ENCODE measurements around the gene CCIN.
"Not testable (repeated sequence)": the region's sequence is repeated elsewhere in the genome, so short reads cannot be mapped to it uniquely, and the experiment has no call there.

CCIN gene

DNA sequence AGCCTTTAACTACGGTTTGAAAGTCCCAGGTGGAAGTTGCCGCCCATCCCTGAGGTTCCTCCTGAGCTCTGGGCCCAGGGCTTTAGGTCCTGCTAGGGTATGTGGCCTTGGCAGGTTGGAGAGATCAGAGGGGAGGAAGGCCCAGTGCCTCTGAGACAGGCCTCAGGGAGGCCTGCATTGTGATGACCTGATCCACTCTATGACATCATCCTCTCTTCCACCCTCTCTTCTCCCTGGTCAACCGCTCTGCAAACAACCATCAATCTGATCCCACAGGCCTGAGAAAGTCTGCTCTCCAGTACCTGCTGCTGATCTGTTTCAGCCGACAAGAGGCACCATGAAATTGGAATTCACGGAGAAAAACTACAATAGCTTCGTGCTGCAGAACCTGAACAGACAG, at the start of gene CCIN:
Gene CCIN (plus strand): TSS at position 223 of the 400 bp plus-strand sequence. CDS start 115 bp downstream, at position 338.
- DNase-seq, result no peak

DNA sequence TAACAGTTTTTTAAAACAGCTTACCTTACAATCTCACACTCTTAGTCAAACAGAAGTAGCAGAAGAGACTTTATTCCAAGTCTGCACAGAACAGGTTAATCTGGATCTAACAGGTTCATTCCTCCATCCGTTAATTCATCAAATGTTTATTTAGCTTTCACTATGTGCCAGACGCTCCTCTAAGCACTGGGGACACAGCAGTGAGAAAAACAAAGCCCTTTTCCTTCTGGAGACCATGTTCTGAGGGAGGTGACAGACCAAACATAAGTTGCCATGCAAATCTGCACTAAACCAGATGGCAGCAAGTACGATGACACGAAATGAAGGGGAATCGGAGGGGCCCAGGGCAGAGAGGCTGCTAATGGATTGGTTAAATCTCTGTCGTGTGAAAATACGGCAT, 49.7 kb upstream of the CCIN start:
- no peak for DNase-seq

DNA sequence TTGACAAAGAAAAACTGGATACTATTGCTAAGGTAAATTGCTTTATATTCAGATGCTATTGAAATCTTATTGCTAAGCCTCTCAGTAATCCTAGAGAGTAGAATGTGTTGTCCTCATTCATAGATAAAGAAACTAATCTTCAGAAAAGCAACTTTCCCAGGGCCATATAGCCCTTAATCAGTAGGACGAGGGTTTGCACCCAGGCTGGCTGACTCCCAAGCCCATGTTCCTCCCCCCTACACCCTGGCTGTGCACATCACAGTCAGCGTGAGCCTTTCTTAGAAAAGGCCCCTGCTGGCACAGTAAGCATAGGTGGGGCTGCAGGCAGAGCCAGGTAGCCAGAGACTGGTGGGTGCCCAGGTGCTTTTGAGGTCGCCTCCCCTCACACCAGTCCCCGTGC, 48.5 kb upstream of the CCIN start:
- DNase-seq, result no peak

DNA sequence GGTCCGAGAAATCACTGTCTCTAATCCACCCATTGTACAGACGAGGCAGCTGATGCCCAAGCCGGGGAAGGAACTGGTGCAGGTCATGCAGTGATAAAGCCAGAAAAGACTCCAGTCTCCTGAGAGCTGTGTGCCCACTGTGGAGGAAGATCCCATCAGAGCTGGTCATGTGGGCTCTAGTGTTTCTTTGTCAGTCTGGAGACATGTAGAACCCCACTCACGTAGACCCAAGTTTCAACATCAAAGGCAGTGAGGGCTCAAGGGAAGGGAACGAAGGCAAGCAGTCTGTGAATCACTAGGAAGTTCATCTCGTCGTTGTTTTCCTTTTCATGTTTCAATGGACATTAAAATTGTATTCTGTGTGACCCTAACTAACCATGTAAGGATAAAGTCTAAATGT, 47.2 kb upstream of the CCIN start:
- no peak for DNase-seq

DNA sequence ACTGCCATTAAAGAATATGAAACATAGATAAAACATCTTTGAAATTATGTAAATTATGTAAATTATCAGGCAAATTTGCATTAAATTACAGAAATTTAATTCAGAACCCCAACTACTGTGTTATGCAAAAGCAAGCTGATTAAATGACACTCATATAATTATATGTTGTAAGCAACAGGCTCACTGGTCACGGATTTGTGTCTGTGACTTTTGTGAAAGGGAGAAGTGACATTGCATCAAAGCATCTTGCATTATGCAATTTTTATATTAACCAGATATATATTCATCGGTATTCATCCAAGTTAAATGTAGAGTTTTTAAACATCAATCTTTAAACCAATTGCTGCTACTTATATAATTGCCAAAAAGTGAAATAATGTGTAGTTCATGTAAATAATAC, 45.7 kb upstream of the CCIN start:
- no peak for DNase-seq

DNA sequence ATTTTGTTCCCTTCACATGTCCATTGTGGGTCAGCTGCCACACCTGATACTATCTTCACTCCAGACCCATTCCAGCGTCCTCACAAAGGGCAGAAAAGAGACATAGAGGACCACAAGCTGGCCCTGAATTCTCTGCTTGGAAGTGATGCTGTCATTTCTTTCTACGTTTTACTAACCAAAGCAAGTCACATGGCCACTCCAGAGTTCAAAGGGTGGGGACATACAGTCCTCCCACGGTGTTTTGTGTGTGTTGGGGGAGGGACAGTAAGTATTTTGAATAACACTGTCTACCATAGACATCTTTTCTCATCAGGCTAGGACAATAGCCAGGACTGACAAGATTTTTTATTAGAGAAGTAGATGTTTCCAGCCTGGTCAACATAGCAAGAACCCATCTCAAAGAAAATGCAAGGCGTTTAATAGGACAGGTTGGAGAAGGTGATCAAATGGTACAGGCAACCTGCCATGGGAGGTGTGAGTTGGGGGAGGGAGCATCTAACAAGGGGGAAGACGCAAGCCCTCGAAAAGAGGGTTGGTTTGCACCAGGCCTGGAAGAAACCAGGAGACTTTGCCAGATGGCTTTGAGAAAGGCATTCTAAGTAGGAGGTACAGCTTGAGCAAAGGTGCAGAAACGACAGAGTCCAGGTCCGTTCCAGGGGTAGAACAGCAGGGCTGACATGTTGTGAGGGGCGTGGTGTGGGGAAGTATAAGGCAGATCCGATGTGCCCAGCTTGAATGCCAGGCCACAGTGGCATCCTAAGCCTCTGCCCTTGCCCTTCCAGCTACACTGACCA, 43.9 kb upstream of the CCIN start:
- no peak for DNase-seq

DNA sequence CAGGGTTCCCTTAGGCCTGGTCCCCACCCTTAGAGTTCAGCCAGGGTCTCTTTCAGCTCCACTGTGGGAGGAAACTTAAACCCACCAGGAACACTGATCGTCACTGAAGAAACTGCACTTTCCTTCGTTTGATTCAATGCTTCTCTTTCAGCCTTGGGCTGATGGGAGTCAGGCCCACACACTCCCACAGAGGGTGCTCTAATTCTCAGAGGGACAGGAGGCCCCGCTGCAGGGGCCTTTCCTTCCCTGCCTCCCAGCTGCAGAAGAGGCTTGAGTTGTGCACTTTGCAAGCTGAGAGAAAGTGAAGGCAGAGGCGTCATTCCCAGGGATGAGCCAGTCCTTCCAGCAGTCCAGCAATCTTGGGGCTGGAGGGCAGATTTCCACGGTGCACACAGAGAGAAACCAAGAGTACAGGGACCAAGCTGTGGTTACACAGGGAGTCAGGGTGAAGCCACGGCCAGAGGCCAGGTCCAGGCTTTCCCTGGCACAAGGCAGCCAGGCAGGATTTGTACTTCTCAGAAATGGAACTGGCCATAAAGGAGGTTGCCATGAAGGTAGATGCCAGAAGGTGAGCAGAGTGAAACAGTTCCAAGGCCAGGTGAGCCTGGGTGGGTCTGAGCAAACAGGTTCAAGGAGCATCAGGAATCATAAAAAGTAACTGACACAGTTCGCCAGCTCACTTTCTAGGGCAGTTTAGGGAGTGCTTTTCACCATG, 43.0 kb upstream of the CCIN start:
- DNase-seq, result no peak

DNA sequence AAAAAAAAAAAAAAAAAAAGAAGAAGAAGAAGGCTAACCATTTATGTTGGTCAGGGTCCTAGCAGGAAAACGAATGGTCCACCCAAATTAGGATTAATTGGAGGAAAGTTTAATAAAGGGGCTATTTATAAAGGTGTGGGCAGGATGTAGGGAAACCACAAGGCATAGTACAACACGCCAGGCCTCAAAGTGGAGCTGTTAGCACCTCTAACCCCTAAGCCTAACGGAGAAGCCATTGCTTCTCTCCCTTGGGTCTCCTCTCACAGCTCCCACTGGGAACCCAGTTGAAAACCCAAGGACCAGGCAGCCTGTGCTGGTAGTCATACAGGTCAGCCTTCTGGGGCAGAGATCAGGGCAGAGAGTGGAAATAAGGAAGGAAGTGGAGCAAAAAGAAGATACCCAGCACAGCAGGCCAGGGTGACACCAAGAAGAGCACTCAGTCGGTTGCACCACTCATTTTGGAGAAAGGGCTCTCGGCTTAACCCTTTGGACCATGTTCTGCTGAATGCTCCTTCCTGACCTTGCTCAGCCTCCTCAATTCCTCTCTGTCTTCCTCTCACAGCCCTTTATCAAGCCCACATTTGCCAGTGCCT, 41.4 kb upstream of the CCIN start:
- no peak for DNase-seq

DNA sequence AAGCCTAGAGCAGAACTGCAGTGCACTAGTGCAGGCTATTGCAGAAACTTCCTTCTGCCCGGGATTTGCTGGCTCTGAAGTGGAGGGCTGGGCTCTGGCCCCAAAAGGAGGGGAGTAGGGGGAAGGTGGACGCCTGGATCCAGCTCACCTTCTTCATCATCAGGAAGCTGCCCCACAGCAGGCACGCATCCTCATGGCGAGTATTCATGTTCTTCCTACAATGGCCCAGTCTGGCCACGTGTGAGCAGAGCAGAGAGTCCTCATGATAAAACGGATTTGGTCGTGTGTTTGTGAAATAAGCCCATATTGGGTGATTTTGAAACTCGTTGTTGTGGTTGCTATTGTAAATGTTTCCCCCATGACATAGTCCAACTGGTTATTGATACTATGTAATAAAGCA, 40.8 kb upstream of the CCIN start:
- DNase-seq, result no peak

DNA sequence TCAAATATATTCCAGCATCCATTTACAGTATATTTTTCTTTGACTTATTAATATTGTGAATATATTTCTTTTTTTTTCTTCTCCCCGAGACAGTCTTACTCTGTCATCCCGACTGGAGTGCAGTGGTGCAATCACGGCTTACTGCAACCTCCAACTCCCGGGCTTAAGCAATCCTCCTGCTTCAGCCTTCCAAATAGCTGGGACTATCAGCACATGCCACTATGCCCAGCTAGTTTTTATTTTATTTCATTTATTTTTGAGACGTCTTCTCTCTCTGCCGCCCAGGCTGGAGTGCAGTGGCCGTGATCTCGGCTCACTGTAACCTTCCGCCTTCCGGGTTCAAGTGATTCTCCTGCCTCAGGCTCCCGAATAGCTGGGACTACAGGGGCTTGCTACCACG, 40.0 kb upstream of the CCIN start:
- no peak for DNase-seq

DNA sequence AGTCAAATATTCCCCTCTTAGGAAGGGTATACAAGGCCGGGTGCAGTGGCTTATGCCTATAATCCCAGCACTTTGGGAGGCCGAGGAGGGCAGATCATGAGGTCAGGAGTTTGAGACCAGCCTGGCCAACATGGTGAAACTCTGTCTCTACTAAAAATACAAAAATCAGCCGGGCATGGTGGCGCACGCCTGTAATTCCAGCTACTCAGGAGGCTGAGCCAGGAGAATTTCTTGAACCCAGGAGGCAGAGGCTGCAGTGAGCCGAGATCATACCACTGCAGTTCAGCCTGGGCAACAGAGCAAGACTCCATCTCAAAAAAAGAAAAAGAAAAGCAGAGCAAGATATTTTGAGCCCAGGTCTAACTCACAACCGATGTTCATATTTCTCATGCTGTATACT, 37.5 kb upstream of the CCIN start:
- not testable (repeated sequence) for DNase-seq

DNA sequence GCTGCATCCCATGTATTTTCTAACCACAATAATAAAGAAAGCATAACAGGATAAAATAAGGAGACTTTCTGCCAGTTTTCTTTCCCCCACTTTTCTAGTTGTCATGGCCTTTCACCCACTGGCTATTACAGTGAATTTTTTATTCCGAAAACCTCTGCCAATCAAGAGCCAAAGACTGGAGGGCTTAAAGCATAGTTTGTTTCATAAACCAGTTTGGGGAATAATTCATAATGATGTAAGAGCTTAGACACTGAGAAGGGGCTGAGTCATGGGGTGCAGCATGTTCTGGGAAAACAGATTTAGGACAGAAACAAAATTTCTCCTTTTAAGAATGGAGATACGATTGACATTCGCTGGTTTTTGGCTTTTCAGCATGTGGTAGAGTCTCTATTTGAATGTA, 37.1 kb upstream of the CCIN start:
- DNase-seq, result no peak

DNA sequence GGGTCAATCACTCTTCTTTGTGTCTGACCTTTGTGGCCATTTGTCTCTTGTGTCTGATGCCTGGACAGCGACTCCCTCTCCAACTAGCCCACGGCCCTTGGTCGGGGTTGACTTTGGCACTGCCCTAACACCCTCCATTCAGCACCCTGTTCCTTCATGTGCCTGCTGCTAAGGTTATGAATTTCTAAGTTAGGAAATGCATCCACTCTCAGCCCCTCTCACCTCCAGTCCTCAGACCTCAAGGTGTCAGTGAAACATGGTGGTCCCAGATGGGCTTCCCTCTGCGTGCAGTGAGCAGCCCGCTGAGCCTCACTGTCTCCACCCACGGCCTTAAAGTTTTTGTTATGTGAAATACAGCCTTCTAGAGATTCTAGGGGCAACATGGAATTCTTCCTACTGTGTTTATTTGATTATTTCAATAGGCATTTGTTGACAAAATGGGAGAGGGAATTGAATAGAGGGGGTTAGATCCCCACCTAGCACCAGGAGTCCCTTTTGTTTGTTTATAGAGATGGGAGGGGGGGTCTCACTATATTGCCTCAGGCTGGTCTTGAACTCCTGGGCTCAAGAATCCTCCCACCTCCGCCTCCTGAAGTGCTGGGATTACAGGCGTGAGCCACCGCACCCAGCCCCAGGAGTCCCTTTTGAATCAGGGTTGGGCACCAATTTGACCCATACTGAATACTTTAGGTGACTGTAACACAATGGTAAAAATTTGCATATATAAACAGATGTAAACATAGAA, 34.3 kb upstream of the CCIN start:
- no peak for DNase-seq

DNA sequence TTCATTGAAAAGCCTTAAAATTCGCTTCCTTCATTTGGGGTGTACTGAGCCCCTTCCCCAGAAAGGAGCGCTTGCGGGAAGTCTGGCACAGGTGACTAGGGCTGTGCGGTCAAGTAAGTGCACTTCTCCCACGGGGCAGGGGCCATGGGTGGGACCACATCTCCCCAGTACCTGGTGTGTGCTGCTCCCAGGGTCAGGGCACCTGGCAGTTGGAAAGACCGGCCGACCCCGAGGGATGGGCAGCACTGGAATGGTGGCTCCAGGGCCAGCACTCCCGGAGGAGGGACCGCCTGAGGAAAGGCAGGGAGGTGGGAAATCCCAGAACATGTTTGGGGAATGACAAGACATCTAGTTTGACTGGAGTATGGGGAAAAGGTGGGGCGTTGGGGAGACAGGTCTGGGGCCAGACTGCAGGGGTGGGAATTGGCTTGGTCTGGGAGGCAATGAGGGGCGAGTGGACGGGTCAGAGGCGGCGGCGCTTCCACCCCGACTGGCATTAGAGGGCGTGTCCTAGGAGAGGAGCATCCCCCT, 33.4 kb upstream of the CCIN start:
- peak in 1 of 2 experiments; percentile 29 for DNase-seq

DNA sequence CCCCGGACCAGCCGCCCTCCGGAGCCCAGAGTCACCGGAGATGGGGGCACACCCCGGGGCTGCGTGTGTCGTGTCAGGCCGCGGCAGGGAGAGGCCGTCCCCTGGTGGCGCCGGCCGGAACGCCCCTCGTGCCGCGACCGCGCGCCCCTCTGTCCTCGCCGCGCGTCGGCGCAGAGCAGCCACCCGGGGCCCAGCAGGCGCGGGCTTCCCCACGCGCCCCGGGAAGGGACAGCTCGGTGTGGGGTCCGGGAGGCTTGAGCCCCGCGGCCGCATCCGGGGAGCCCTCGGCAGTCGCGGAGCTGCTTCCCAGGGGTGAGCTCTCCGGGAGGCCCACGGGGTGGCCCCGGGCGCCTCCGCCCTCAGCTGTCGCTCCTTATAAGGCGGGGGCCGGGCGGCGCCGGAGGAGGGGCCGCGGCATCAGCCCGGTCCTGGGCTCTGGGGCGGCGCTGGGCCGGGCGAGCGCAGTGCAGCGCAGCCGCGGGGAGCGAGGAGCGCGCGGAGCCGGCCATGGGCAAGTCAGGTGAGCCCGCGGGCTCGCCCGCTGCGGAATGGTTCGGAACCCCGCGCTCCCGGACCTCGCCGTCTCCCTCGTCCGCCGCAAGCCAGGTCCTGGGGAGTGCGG, 32.8 kb upstream of the CCIN start, which contains the start of gene GLIPR2:
Gene GLIPR2 (plus strand): TSS at position 462 of the 622 bp plus-strand sequence. CDS start 46 bp downstream, at position 508.
- DNase-seq, result peak in 1 of 2 experiments; percentile 79

DNA sequence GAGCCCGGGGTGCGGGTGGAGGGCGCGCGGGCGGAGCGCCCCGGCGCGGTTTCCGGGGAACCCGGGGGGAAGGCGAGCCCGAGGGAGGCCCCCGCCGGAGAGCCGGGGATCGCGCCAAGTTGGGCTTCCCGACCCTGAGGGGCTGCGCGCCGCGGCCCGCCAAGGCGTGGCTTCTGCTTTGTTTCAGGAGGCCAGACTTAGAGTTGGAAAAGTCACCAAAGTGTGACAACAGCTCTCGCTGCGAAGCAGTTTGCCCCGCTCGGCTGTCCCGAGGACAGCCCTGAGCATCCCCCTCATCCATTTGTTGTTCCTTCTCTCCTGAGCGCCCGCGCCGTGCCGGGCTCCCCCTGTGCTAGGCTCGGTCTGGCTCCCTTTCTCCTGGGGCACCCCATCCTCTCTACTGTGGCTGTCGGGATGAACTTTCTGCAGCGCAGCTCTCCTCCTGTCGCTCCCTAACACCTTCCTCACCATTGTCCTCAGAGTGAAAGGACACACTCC, 32.2 kb upstream of the CCIN start:
- peak in 1 of 2 experiments; percentile 22 for DNase-seq

DNA sequence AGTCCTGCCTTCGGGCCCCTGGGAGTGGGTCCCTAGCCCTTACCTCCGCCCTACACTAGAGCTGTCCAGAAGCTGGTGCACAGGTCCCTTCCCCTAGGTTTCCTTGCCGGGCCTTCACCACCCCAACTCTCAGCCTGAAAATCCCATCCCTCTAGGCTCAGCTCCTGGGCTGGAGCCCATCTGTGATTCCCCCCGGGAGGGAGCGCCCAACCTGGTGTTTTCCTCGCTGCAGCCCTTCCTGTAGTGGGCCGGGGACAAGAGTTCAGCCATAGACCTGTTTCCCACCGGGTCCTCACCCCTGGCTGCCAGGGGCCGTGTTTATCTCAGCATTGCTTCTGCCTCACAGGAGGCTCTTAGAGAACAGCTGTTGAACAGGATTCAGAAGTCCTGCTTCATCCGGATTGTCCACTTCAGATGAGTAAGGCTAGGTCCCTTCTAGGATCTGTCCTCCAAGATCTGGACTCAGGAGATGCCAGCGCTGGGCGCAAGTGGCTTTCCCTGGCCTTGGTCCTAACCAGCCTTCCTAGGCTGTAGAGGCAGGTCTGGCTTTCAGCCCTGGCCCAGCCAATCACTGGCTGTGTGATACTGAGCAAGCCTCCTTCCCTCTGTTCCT, 31.7 kb upstream of the CCIN start:
- DNase-seq, result peak in 1 of 2 experiments; percentile 5

DNA sequence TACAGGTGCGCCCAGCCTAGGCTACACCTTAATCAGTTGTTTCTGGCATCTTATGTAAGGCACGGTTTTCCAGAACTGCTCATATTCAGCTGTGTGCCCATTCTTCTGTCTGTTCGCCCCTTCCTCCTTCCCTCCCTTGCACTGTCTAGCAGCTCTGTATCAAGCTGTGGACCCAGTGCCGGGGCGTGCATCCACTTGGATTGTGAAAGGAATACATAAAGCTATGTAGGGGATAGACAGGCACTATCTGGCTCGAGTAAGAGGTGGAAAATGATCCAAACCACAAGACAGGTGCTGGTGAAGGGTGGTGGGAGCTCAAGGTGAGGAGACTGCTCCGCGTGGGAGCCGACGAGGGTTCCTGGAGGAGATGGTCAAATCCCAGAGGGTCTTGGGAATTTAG, 30.7 kb upstream of the CCIN start:
- no peak for DNase-seq

DNA sequence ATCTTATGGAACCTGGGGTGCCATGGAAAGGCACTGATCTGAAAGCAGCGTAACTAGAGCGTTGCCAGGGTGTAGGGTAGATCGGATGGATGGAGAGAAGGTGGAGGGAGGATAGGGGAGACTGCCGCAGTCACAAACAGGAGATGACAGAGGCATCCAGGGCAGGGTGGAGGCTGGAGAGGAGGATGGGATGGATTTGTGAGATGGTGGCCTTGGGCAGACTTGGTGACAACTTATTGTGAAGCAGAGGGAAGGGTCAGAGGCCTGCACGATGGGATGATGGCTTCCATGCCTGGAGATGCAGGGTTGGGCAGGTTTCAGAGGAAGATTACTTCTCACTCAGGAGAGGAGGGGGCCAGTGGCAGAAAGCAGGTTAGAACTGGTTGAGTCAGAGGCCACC, 30.3 kb upstream of the CCIN start:
- DNase-seq, result no peak

DNA sequence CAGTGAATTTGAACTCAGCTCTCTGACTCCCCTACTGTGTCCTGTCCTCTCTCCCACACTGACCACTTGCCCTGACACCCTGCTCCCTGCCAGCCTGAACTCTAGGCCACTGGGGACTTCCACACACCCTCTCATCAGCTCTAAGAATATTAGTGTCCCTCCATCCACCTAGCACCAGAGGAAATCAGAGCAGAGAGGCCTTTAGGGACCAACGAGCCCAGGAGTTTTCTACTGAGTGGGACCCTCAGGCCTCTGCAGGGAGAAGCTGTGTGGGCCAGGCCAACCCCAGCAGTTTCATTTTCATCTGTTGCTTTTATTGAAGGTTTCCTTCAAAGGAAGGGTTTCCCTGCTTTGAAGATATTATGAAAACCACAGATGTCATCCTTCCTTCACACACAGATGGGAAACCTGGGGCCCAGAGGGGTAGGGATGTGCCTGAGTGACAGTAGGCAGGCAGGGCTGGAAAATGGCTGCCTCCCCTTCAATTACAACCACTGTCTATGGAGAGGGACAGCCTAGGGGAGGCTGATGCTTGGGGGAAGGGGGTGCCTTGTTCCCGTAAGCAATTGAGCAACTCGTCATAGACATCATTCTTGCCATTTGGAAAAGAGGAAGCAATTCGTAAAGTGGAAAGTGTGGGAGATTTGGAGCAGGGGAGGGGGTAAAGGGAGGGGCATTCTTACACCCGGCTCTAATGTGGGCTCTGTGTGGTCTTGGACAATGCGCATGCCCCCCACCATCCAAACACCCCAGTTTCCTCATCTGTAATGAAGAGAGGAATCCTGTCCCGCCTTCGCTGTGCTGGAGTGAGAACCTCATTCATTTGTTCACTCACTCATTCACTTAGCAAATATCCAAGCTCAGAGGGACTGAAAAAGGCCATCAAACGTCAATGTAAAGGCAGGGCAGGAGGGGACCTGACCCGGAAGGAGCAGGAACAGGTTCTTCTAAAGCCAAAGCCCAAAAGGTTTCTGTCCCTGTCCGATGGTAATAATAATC, 28.8 kb upstream of the CCIN start:
- no peak for DNase-seq

All from NCI-H526 (cell line).